HL-60/S4 (cell line): ENCODE data around the gene AMZ2.

Experiments
- in situ Hi-C: fragments of 300-500 bp; cut with MboI; formaldehyde crosslinking; loops from 2 replicates; pipeline ENCODE4 v1.14.3; 2022; ENCODE audit warnings: low sequenced_read_pairs

Gene AMZ2

GRCh38 chr17:68290268-68290954, 42.6 kb downstream of the AMZ2 start:
- in situ Hi-C loops = no loop called here

- in situ Hi-C loops = no loop called here
Observed at GRCh38 chr17:68290955-68291835, 43.4 kb downstream of the AMZ2 start, which contains the start of the genes ARSG and SLC16A6. Gene ARSG, plus strand, starts transcription at chr17:68291495. Its CDS starts 15,999 bp downstream, at chr17:68307494. Gene SLC16A6, minus strand, starts transcription at chr17:68291127. Its CDS starts 12,807 bp downstream, at chr17:68278320.

- in situ Hi-C loops = no loop called here
Observed at GRCh38 chr17:68291836-68292688, 44.2 kb downstream of the AMZ2 start.

- in situ Hi-C loops = no loop called here
Observed at GRCh38 chr17:68292689-68293040, 44.8 kb downstream of the AMZ2 start.

GRCh38 chr17:68293490-68294195, 45.8 kb downstream of the AMZ2 start:
- in situ Hi-C loops = no loop called here

- in situ Hi-C loops = no loop called here
Observed at GRCh38 chr17:68294196-68294555, 46.3 kb downstream of the AMZ2 start.

GRCh38 chr17:68294617-68295016, 46.8 kb downstream of the AMZ2 start:
- in situ Hi-C loops = no loop called here

- in situ Hi-C loops = no loop called here
Observed at GRCh38 chr17:68295086-68295485, 47.2 kb downstream of the AMZ2 start.

GRCh38 chr17:68296217-68297191, 48.7 kb downstream of the AMZ2 start:
- in situ Hi-C loops = no loop called here

- in situ Hi-C loops = no loop called here
Observed at GRCh38 chr17:68297195-68297594, 49.4 kb downstream of the AMZ2 start.

GRCh38 chr17:68298601-68299000, 50.8 kb downstream of the AMZ2 start:
- in situ Hi-C loops = no loop called here

- in situ Hi-C loops = no loop called here
Observed at GRCh38 chr17:68299817-68300216, 52.0 kb downstream of the AMZ2 start.

- in situ Hi-C loops = no loop called here
Observed at GRCh38 chr17:68301438-68301959, 53.7 kb downstream of the AMZ2 start.

- in situ Hi-C loops = no loop called here
Observed at GRCh38 chr17:68302066-68302564, 54.3 kb downstream of the AMZ2 start.

GRCh38 chr17:68302666-68303065, 54.8 kb downstream of the AMZ2 start:
- in situ Hi-C loops = no loop called here

GRCh38 chr17:68304706-68305105, 56.9 kb downstream of the AMZ2 start:
- in situ Hi-C loops = no loop called here

GRCh38 chr17:68305142-68305541, 57.3 kb downstream of the AMZ2 start:
- in situ Hi-C loops = no loop called here
